ENCODE results near the gene ACACA.

ACACA gene

DNA sequence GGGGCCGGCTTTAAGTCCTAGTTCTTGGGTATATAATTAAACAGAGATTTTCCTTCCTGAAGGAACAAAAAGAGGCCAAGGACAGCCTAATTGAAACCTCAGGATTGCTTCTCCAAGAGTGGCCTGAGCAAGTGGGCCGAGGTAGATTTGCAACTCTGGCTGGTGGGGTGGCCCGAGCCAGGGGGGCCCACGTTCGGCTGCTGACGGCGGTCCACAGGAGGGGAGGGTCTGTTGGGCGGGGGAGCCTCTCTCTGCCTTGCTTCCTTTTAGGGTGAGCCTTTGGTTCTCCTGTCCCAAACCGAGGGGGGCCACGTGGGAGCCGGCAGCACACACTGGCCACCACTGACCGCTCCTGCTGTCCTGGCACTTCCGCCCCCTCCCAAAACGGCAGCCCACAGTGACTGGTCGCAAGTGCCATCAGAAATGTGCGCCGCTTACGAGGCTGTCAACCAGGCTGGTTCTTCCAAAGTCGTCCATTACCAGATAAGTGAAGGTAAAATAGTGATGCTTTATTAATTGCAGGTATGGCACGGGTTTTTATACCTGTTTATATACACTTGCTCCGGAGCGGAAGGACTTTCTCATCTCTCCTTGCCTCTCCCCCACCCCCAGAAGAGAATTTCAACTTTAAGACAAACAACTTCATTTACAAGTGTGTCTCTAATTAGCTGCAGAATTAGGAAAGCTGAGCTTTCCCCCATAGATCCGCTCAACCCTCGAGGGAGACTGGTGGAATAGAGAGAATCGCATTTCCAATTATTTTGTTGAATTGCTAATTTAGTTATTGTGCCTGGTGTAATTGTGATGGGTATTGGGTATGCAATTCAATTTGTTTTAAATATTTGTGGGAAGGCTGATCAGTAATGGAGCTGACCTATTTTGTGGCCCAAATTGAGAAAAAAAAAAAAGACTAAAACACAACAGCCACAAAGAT is 340.0 kb downstream of the ACACA start:
- no peaks in the 10 kb centered on the region for H3K9me3 ChIP-seq (ENCODE audit: control insufficient read depth, insufficient read depth, low read length)
- H3K4me3 ChIP-seq (ENCODE audit: low read depth, low read length) = peak overlapping the region; percentile 26
- H3K36me3 ChIP-seq (ENCODE audit: control insufficient read depth, insufficient read depth, low read length) = no peaks in the 10 kb centered on the region
- H3K9ac ChIP-seq (ENCODE audit: low read depth, low read length) = peak overlapping the region; percentile 39
- no peaks in the 10 kb centered on the region for H3K27me3 ChIP-seq (ENCODE audit: control insufficient read depth, insufficient read depth, low read length)
- H3K4me1 ChIP-seq (ENCODE audit: control insufficient read depth, insufficient read depth, low read length) = peaks cover 44% of the 10 kb centered on the region

DNA sequence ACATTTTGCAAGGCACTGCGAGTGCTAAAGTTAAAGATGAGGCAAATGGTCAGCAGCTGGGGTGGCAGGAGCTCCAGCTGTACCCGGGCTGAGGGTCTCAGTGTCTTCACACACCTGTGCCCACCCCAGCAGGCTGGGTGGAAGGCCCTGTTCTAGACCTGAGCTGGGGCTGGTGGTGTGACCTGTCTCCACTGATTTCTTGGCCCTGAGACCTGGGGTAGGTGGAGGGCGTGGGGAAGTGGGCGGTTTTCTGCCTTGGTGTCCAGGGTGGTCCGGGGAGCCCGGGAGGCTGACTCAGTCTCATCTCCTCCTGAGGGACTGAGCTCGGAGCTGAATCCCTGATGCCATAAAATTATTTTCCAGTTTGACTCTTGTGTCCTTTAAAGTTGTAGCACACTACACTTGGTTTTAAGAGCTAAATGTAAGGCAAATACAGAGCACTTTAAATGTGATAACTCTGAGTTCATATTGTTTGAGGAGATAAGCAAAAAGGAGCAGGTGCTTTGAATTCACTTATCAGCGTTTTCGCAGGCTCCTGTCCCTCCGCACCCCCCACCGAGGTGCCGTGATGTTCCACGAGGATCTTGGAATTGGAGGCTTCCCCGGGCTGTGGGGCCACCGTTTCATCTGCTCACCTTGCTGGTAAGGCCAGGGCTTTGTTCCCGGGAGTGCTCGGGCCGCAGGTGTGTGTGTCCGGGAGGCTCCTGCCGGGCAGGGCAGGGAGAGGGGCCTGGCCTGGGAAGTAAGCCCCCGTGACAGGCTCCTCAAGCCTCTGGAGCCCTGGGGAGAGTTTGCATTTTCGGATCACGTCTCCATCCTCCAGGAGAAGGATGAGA is 340.9 kb downstream of the ACACA start:
- Histone ChIP-seq H3K36me3 (ENCODE audit: control insufficient read depth, insufficient read depth, low read length) (no peaks in the 10 kb centered on the region), H3K9ac (ENCODE audit: low read depth, low read length) (peak overlapping the region; percentile 28), H3K4me3 (ENCODE audit: low read depth, low read length) (peak overlapping the region; percentile 26), H3K27me3 (ENCODE audit: control insufficient read depth, insufficient read depth, low read length) (no peaks in the 10 kb centered on the region), H3K4me1 (ENCODE audit: control insufficient read depth, insufficient read depth, low read length) (peaks cover 44% of the 10 kb centered on the region), H3K9me3 (ENCODE audit: control insufficient read depth, insufficient read depth, low read length) (no peaks in the 10 kb centered on the region)

DNA sequence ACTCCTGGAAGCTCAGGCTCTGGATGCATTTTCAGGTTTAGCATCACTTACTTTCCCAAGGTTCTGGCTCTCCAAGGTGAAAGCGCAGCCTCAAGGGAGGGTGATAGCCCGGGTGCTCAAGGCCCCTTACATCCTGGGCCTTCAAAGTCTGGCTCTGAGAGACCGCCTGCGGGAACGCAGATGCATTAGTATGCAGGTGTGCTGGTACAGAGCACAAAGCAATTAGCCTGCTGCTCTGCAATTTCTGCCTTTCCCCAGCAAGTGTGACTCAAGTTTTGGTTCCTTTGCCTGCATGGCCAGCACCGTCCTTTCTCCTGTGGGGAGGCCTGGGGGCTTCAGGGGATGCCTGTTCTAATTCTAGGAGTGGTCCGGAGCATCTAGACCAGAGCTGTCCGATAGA is 341.7 kb downstream of the ACACA start:
- no peaks in the 10 kb centered on the region for H3K36me3 ChIP-seq (ENCODE audit: control insufficient read depth, insufficient read depth, low read length)
- peaks cover 48% of the 10 kb centered on the region for H3K4me1 ChIP-seq (ENCODE audit: control insufficient read depth, insufficient read depth, low read length)
- H3K9me3 ChIP-seq (ENCODE audit: control insufficient read depth, insufficient read depth, low read length) = no peaks in the 10 kb centered on the region
- no peak overlapping the region for H3K4me3 ChIP-seq (ENCODE audit: low read depth, low read length)
- H3K27me3 ChIP-seq (ENCODE audit: control insufficient read depth, insufficient read depth, low read length) = no peaks in the 10 kb centered on the region
- no peak overlapping the region for H3K9ac ChIP-seq (ENCODE audit: low read depth, low read length)

DNA sequence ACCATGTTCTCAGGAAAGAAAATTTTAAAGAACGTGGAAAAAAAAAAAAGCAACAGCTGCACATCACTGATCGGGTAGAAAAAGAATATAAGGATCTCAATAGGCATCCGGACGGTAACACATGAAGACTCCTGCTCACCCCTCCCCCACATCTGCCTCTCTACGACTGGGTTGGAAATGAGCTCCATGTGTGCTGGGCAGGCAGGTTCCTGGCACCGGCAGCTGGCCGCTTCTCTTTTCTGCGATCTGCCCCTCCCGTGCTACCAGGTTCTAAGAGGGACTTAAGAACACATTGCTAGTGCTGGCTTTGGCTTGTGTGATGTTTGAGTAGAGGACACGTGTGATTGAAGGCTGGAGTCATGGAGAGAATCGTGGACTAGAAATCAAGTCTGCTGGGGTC is 342.4 kb downstream of the ACACA start:
- Histone ChIP-seq H3K4me1 (ENCODE audit: control insufficient read depth, insufficient read depth, low read length) (peaks cover 48% of the 10 kb centered on the region), H3K9me3 (ENCODE audit: control insufficient read depth, insufficient read depth, low read length) (no peaks in the 10 kb centered on the region), H3K27me3 (ENCODE audit: control insufficient read depth, insufficient read depth, low read length) (no peaks in the 10 kb centered on the region), H3K4me3 (ENCODE audit: low read depth, low read length) (no peak overlapping the region), H3K36me3 (ENCODE audit: control insufficient read depth, insufficient read depth, low read length) (no peaks in the 10 kb centered on the region), H3K9ac (ENCODE audit: low read depth, low read length) (no peak overlapping the region)

DNA sequence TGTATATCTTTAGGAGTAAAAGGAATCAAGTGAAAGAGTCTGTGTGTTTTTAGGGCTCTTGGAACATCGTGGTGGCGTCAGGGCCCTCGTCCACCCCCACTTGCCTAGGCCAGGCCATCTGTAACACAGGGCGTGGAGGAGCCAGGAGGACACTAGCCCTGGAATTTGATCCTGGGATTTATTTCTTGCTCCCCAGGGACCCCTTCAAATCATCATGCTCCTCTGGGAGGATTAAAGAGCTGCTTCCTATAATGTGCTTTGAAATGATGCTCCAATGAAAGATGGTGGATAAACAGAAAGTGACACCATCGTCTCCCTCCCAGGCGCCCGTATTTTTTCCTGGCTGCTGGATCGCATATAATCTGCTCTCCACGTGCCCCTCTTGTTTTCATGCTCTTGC is 344.6 kb downstream of the ACACA start:
- H3K9me3 ChIP-seq (ENCODE audit: control insufficient read depth, insufficient read depth, low read length) = no peaks in the 10 kb centered on the region
- H3K9ac ChIP-seq (ENCODE audit: low read depth, low read length) = no peak overlapping the region
- H3K27me3 ChIP-seq (ENCODE audit: control insufficient read depth, insufficient read depth, low read length) = no peaks in the 10 kb centered on the region
- H3K4me3 ChIP-seq (ENCODE audit: low read depth, low read length) = no peak overlapping the region
- H3K36me3 ChIP-seq (ENCODE audit: control insufficient read depth, insufficient read depth, low read length) = no peaks in the 10 kb centered on the region
- H3K4me1 ChIP-seq (ENCODE audit: control insufficient read depth, insufficient read depth, low read length) = peaks cover 36% of the 10 kb centered on the region

DNA sequence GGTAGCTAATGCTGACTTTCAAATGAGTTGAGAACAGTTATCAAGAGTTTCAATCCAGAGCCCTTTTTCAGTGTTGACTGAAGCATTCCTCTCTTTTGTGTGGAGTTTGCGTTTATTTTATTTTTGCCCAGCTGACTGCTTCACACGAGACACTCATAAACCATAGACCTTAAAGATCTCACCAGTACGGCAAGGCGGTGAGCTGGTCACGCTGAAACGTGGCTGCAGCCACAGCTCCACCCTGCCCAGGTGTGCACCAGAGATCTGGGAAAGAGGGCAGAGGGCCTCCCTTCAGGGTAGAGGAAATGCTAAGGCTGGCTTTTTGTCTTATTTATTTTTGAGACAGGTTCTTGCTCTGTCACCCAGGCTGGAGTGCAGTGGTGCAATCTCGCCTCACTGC is 345.7 kb downstream of the ACACA start:
- no peaks in the 10 kb centered on the region for H3K9me3 ChIP-seq (ENCODE audit: control insufficient read depth, insufficient read depth, low read length)
- H3K9ac ChIP-seq (ENCODE audit: low read depth, low read length) = no peak overlapping the region
- no peak overlapping the region for H3K4me3 ChIP-seq (ENCODE audit: low read depth, low read length)
- H3K27me3 ChIP-seq (ENCODE audit: control insufficient read depth, insufficient read depth, low read length) = no peaks in the 10 kb centered on the region
- no peaks in the 10 kb centered on the region for H3K36me3 ChIP-seq (ENCODE audit: control insufficient read depth, insufficient read depth, low read length)
- H3K4me1 ChIP-seq (ENCODE audit: control insufficient read depth, insufficient read depth, low read length) = peaks cover 28% of the 10 kb centered on the region

DNA sequence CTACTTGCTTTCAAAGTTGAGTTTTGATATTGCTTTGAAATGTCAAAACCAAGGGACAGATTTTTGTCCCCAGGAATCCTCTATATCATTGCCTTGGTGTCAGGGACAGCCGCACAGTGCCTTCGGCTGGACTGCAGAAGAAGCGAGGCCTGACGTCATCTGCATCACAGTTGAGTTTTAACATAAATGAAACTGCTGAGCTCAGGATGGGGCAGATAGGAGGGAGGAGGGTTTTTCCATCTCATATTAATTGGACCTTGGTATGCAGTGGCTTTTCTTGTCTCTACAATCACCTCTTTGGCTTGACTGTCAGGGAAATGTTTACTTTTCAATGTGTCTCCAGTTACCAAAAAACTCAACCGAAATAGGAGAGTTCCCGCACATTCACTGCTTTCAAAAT is 346.5 kb downstream of the ACACA start:
- Histone ChIP-seq H3K4me3 (ENCODE audit: low read depth, low read length) (no peak overlapping the region), H3K4me1 (ENCODE audit: control insufficient read depth, insufficient read depth, low read length) (peaks cover 24% of the 10 kb centered on the region), H3K27me3 (ENCODE audit: control insufficient read depth, insufficient read depth, low read length) (no peaks in the 10 kb centered on the region), H3K9me3 (ENCODE audit: control insufficient read depth, insufficient read depth, low read length) (no peaks in the 10 kb centered on the region), H3K9ac (ENCODE audit: low read depth, low read length) (no peak overlapping the region), H3K36me3 (ENCODE audit: control insufficient read depth, insufficient read depth, low read length) (no peaks in the 10 kb centered on the region)

DNA sequence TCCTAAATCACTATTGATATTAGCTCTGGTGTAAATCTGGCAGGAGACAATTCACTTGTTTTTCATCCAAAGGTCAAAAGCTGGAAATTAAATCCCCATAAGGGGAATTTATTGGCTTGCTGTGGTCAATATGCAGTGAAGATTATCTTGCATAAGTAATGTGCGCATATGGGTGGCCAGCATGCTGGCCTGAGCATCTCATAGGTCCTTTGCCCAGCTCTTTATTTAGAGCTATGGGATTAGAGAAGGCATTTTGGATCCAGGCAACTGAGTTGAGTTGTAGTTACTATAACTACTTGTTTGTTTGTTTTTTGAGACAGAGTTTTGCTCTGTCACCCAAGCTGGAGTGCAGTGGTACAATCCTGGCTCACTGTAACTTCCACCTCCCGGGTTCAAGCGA is 347.1 kb downstream of the ACACA start:
- Histone ChIP-seq H3K9me3 (ENCODE audit: control insufficient read depth, insufficient read depth, low read length) (no peaks in the 10 kb centered on the region), H3K9ac (ENCODE audit: low read depth, low read length) (no peak overlapping the region), H3K27me3 (ENCODE audit: control insufficient read depth, insufficient read depth, low read length) (no peaks in the 10 kb centered on the region), H3K4me1 (ENCODE audit: control insufficient read depth, insufficient read depth, low read length) (peaks cover 18% of the 10 kb centered on the region), H3K4me3 (ENCODE audit: low read depth, low read length) (no peak overlapping the region), H3K36me3 (ENCODE audit: control insufficient read depth, insufficient read depth, low read length) (no peaks in the 10 kb centered on the region)

DNA sequence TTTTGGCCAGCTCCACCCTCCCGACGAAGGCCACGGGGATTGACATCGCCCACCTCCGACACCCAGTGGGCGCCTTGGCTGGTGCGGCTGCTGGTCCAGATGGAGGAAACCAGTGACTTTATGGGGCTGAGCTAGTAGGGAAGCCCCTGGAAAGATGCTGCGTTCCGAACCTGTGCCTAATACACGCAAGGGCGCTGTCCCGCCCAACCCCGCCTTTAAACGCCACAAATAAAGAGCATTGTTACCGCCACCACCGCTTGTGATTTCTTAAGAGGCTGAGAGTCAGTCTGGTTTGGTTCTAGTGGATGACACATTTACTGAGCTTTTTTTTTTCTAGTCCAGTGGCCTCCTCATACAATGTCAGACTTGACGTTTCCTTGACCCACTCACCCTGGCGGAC is 350.0 kb downstream of the ACACA start:
- peaks cover 8% of the 10 kb centered on the region for H3K4me1 ChIP-seq (ENCODE audit: control insufficient read depth, insufficient read depth, low read length)
- no peak overlapping the region for H3K9ac ChIP-seq (ENCODE audit: low read depth, low read length)
- no peaks in the 10 kb centered on the region for H3K9me3 ChIP-seq (ENCODE audit: control insufficient read depth, insufficient read depth, low read length)
- no peak overlapping the region for H3K4me3 ChIP-seq (ENCODE audit: low read depth, low read length)
- no peaks in the 10 kb centered on the region for H3K27me3 ChIP-seq (ENCODE audit: control insufficient read depth, insufficient read depth, low read length)
- H3K36me3 ChIP-seq (ENCODE audit: control insufficient read depth, insufficient read depth, low read length) = no peaks in the 10 kb centered on the region

DNA sequence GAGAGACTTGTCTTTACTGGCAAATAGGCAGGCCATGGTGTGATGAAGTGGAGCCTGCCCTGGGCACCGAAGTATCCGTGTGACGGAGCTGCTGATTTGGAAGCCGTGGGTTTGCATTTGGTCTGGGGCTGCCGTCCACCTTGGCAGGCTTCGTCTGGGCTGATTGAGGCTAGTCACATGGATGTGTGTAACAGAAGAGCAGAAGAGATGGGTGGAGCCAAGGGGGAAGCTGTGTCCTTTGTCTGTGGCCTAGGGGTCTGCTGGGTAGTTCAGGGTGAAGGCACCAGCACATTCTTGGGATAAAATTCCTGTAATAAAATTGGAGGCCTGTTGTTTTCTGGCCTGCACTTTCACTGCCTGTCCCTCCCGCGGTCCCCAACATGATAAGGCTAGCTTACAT is 351.7 kb downstream of the ACACA start:
- Histone ChIP-seq H3K9me3 (ENCODE audit: control insufficient read depth, insufficient read depth, low read length) (no peaks in the 10 kb centered on the region), H3K9ac (ENCODE audit: low read depth, low read length) (no peak overlapping the region), H3K4me1 (ENCODE audit: control insufficient read depth, insufficient read depth, low read length) (peaks cover 3% of the 10 kb centered on the region), H3K36me3 (ENCODE audit: control insufficient read depth, insufficient read depth, low read length) (no peaks in the 10 kb centered on the region), H3K27me3 (ENCODE audit: control insufficient read depth, insufficient read depth, low read length) (no peaks in the 10 kb centered on the region), H3K4me3 (ENCODE audit: low read depth, low read length) (no peak overlapping the region)

DNA sequence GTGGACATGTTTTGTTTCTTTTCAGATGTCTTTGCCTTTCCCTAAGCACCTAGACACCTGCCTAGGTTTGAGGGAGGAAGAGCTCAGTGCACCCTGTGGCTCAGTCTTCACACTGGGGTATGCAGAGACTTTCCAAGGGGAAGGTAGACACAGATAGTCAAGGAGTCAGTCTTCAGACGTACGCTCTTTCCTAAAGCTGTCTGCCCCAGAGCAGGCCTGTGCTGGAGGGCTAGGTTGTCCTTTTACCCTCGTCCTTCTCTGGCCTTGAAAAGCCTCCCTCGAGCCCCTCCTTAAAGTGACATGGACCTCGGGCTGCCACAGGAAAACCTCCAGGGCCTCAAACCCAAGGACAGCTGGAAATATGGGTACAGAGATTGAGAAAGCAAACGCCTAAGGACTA is 354.2 kb downstream of the ACACA start:
- Histone ChIP-seq H3K4me1 (ENCODE audit: control insufficient read depth, insufficient read depth, low read length) (peaks cover 3% of the 10 kb centered on the region), H3K9ac (ENCODE audit: low read depth, low read length) (peak overlapping the region; percentile 12), H3K27me3 (ENCODE audit: control insufficient read depth, insufficient read depth, low read length) (no peaks in the 10 kb centered on the region), H3K36me3 (ENCODE audit: control insufficient read depth, insufficient read depth, low read length) (no peaks in the 10 kb centered on the region), H3K9me3 (ENCODE audit: control insufficient read depth, insufficient read depth, low read length) (no peaks in the 10 kb centered on the region), H3K4me3 (ENCODE audit: low read depth, low read length) (no peak overlapping the region)

DNA sequence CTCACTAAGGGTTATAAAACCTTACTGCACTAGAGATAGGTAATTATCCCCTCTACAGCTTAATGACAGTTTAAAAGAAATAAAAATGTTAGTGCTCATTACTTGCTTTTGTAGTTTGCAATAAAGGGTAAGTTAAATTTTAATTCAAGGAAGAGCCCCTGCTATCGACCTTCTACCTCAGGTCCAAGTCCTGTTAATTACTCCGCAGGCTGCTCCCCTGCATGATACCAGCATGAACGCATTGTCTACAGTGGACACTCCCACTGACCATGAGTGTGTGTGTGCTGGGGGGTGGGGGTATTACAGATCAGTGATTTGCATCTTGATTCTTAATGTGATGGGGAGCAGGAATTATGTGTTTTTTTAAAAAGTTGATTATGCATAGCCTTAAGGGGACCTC is 354.8 kb downstream of the ACACA start:
- Histone ChIP-seq H3K9me3 (ENCODE audit: control insufficient read depth, insufficient read depth, low read length) (no peaks in the 10 kb centered on the region), H3K9ac (ENCODE audit: low read depth, low read length) (no peak overlapping the region), H3K4me1 (ENCODE audit: control insufficient read depth, insufficient read depth, low read length) (peaks cover 8% of the 10 kb centered on the region), H3K4me3 (ENCODE audit: low read depth, low read length) (no peak overlapping the region), H3K27me3 (ENCODE audit: control insufficient read depth, insufficient read depth, low read length) (no peaks in the 10 kb centered on the region), H3K36me3 (ENCODE audit: control insufficient read depth, insufficient read depth, low read length) (no peaks in the 10 kb centered on the region)
